ENCODE measurements around the gene TGM2.
A peak's percentile ranks its signal among the peaks of the same experiment; 100 is the strongest.

The TGM2 gene

GRCh38 chr20:38116409-38117165 lies 48.5 kb downstream of the TGM2 start:
- H3K4me3 ChIP-seq (ENCODE audit: low read depth, low read length), result no peak overlapping the region
- TF ChIP-seq, protein P1, sequence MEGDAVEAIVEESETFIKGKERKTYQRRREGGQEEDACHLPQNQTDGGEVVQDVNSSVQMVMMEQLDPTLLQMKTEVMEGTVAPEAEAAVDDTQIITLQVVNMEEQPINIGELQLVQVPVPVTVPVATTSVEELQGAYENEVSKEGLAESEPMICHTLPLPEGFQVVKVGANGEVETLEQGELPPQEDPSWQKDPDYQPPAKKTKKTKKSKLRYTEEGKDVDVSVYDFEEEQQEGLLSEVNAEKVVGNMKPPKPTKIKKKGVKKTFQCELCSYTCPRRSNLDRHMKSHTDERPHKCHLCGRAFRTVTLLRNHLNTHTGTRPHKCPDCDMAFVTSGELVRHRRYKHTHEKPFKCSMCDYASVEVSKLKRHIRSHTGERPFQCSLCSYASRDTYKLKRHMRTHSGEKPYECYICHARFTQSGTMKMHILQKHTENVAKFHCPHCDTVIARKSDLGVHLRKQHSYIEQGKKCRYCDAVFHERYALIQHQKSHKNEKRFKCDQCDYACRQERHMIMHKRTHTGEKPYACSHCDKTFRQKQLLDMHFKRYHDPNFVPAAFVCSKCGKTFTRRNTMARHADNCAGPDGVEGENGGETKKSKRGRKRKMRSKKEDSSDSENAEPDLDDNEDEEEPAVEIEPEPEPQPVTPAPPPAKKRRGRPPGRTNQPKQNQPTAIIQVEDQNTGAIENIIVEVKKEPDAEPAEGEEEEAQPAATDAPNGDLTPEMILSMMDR (IDR thresholded peaks at IDR 0.05; ENCODE audit: borderline replicate concordance, insufficient read depth, low read depth, low read length), result no peak

DNA sequence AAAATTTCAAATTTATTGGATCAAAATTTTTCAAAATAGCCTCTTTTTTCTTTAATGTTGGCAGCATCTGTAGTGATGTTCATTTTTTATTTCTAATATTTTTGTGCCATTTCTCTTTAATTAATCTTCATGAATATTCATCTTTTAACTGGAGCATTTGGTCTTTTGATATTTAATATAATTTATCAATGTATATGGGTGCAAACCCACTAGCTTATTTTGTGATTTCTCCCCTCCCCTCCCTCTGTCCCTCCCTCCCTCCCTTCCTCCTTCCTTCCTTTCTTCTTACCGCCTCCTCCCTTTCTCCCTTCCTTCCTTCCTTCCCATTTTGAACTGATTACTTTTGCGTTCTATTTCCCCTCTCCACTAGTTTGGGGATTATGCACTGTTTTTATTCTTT lies 49.2 kb downstream of the TGM2 start:
- H3K4me3 ChIP-seq (ENCODE audit: low read depth, low read length), result no peak overlapping the region
- TF ChIP-seq, protein P1 (IDR thresholded peaks at IDR 0.05; ENCODE audit: borderline replicate concordance, insufficient read depth, low read depth, low read length), result no peak

- H3K4me3 ChIP-seq (ENCODE audit: low read depth, low read length), result no peak overlapping the region
- TF ChIP-seq, protein P1 (IDR thresholded peaks at IDR 0.05; ENCODE audit: borderline replicate concordance, insufficient read depth, low read depth, low read length), result no peak
Observed at GRCh38 chr20:38115205-38115604, 49.9 kb downstream of the TGM2 start.

GRCh38 chr20:38114353-38114791 lies 50.7 kb downstream of the TGM2 start:
- H3K4me3 ChIP-seq (ENCODE audit: low read depth, low read length), result no peak overlapping the region
- TF ChIP-seq, protein P1 (IDR thresholded peaks at IDR 0.05; ENCODE audit: borderline replicate concordance, insufficient read depth, low read depth, low read length), result no peak

GRCh38 chr20:38113401-38114325 lies 51.4 kb downstream of the TGM2 start:
- H3K4me3 ChIP-seq (ENCODE audit: low read depth, low read length), result no peak overlapping the region
- TF ChIP-seq, protein P1 (IDR thresholded peaks at IDR 0.05; ENCODE audit: borderline replicate concordance, insufficient read depth, low read depth, low read length), result peak; percentile 39

GRCh38 chr20:38112930-38113294 lies 52.2 kb downstream of the TGM2 start:
- TF ChIP-seq, protein P1 (IDR thresholded peaks at IDR 0.05; ENCODE audit: borderline replicate concordance, insufficient read depth, low read depth, low read length), result no peak
- H3K4me3 ChIP-seq (ENCODE audit: low read depth, low read length), result no peak overlapping the region

All from GM12875 (cell line).